ENCODE results near the gene ZSCAN26.

The ZSCAN26 gene

GRCh38 chr6:28323813-28324424, 57.0 kb downstream of the ZSCAN26 start:
- DNase-seq = no peak

DNA sequence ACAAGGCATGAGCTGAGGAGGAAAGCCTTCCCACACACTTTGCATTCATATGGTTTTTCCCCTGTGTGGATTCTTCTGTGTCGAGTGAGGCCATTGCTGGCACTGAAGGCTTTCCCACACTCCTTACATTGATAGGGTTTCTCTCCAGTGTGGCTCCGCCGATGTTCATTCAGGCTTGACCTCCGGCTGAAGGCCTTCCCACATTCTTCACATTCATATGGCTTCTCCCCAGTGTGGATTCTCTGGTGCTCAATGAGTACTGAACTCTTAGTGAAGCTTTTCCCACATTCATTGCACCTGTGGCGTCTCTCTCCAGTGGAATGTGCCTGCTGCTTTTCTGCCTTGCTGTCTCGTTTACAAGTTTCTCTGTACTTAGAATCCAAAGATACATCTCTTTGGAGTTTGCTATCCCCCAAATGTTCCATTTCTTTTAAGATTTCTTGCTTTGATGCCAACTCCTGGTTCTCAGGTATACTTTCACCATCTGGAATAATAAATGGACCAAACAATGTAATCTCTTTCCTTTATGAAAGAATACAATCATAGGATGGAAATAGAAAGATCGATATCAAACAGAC, 59.5 kb downstream of the ZSCAN26 start:
- DNase-seq = no peak
